Endodermal cell (in vitro differentiated cells): ENCODE results near the gene ANKDD1A. TPM values are rescaled to one million over a fixed set of nuclear protein-coding genes. Genes with fewer than 3 reads are reported as not detected.

ENCODE experiments used
- DNase-seq: peaks from one replicate; pipeline ENCODE4 v3.0.0-alpha.2; 2017
- H3K27ac ChIP-seq: 2 replicates; pipeline ENCODE4 v1.5.1; 2013; ENCODE audit warnings: mild to moderate bottlenecking, low read depth, low read length, moderate library complexity
- H3K27me3 ChIP-seq: 2 replicates; pipeline ENCODE4 v1.6.1; 2013; ENCODE audit warnings: mild to moderate bottlenecking, low read length, moderate library complexity; ENCODE audit not compliant: insufficient read depth, control insufficient read depth, poor library complexity, severe bottlenecking
- H3K36me3 ChIP-seq: 2 replicates; pipeline ENCODE4 v1.7.0; 2013; ENCODE audit warnings: mild to moderate bottlenecking, low read length, moderate library complexity; ENCODE audit not compliant: control insufficient read depth, insufficient read depth
- H3K4me1 ChIP-seq: one replicate; pipeline ENCODE4 v1.7.0; 2013; ENCODE audit warnings: low read length; ENCODE audit not compliant: control insufficient read depth, insufficient read depth
- H3K4me3 ChIP-seq: 2 replicates; pipeline ENCODE4 v1.5.1; 2013; ENCODE audit warnings: mild to moderate bottlenecking, low read length, moderate library complexity
- H3K9ac ChIP-seq: 2 replicates; pipeline ENCODE4 v1.6.1; 2013; ENCODE audit warnings: mild to moderate bottlenecking, low read length, moderate library complexity; ENCODE audit not compliant: poor library complexity, severe bottlenecking; ENCODE audit errors: extremely low read depth
- H3K9me3 ChIP-seq: 2 replicates; pipeline ENCODE4 v1.6.1; 2013; ENCODE audit warnings: mild to moderate bottlenecking, low read length, moderate library complexity; ENCODE audit not compliant: control insufficient read depth
- H3K27ac Mint-ChIP-seq: 2 replicates; pipeline ENCODE4 v1.8.0; 2020; ENCODE audit warnings: mixed read lengths
- H3K27me3 Mint-ChIP-seq: 2 replicates; pipeline ENCODE4 v1.8.0; 2021; ENCODE audit warnings: mild to moderate bottlenecking, mixed read lengths; ENCODE audit not compliant: insufficient read depth
- H3K36me3 Mint-ChIP-seq: 2 replicates; pipeline ENCODE4 v1.8.0; 2020; ENCODE audit warnings: low read depth, mixed read lengths
- H3K4me1 Mint-ChIP-seq: 2 replicates; pipeline ENCODE4 v1.8.0; 2020; ENCODE audit warnings: mixed read lengths
- H3K4me3 Mint-ChIP-seq: 2 replicates; pipeline ENCODE4 v1.8.0; 2020; ENCODE audit warnings: mild to moderate bottlenecking, moderate library complexity, mixed read lengths
- H3K9me3 Mint-ChIP-seq: 2 replicates; pipeline ENCODE4 v1.8.0; 2020; ENCODE audit warnings: mild to moderate bottlenecking, mixed read lengths
- CTCF ChIP-seq: fragments of 200-600 bp; sonication (generic); conservative IDR thresholded peaks from 2 replicates; pipeline ENCODE4 v1.5.0; 2021; ENCODE audit warnings: antibody characterized with exemption, mild to moderate bottlenecking
- WGBS, 2 experiments: methylation state at CpG; one replicate each; pipeline versions ENCODE4 v1.1.5 to v1.1.7; 2013; ENCODE audit warnings: missing lambda C conversion rate in 2 of 2, mixed read lengths in 1 of 2; ENCODE audit not compliant: insufficient coverage in 1 of 2, insufficient read length in 1 of 2; 5-methylcytosine and 5-hydroxymethylcytosine counted together
- total RNA-seq, 2 donors: library from RNA; stranded (reverse); fragmentation: NEBNext Ultra II Directional in 1 of 2; extraction: Animal tissue kit (Norgen Biotek cat#: 25700) in 1 of 2; gene quantifications; 2 replicates in 1 of 2; 3 replicates in 1 of 2; pipeline ENCODE4 v1.2.1, GENCODE V29; 2021

ANKDD1A gene
- total RNA-seq, 2 donors from 2014 or later, result 22.5 to 30.0 TPM

DNA sequence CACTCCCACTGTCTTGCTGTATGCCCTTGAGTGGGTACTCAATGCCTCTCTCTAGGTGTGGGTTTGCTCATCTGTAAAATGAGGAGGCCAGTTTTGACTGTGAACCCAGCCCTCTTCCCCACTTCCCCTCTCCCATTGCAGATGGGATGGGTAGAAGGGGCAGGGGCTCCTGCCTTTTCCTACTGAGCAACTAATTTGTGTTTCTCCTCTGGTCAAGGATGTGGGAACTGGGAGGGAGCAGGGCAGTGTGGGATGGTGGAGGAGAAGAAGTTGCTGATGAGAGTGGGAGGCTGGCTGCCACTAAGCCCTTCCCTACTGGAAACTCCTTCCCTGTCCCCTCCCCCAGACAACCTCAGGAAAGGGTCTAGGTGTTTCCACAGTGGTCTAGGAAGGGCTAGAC is 20.1 kb upstream of the ANKDD1A start:
- no peak for TF ChIP-seq CTCF
- Histone ChIP-seq H3K27ac (no peak overlapping the region), H3K9me3 (no peaks in the 10 kb centered on the region), H3K27me3 (no peaks in the 10 kb centered on the region), H3K9ac (no peak overlapping the region), H3K36me3 (no peaks in the 10 kb centered on the region), H3K4me1 (no peaks in the 10 kb centered on the region), H3K4me3 (no peak overlapping the region)
- Mint-ChIP-seq H3K27ac (no peak overlapping the region), H3K27me3 (no peaks in the 10 kb centered on the region), H3K9me3 (no peaks in the 10 kb centered on the region), H3K36me3 (no peaks in the 10 kb centered on the region), H3K4me3 (no peak overlapping the region), H3K4me1 (peaks cover 19% of the 10 kb centered on the region)
- DNase-seq, result peak; percentile 41

GRCh38 chr15:64892847-64893403 is 18.8 kb upstream of the ANKDD1A start:
- H3K27ac Mint-ChIP-seq, result no peak overlapping the region
- H3K9me3 ChIP-seq, result no peaks in the 10 kb centered on the region
- H3K36me3 ChIP-seq, result no peaks in the 10 kb centered on the region
- no peaks in the 10 kb centered on the region for H3K9me3 Mint-ChIP-seq
- no peaks in the 10 kb centered on the region for H3K36me3 Mint-ChIP-seq
- 90 to 96% methylated on average over 6 to 8 of the region's 8 CpGs for WGBS, 2 experiments
- H3K4me1 ChIP-seq, result no peaks in the 10 kb centered on the region
- no peaks in the 10 kb centered on the region for H3K27me3 Mint-ChIP-seq
- H3K9ac ChIP-seq, result no peak overlapping the region
- peak; percentile 48 for DNase-seq
- H3K4me1 Mint-ChIP-seq, result peaks cover 21% of the 10 kb centered on the region
- TF ChIP-seq CTCF, result no peak
- H3K4me3 ChIP-seq, result no peak overlapping the region
- no peak overlapping the region for H3K27ac ChIP-seq
- H3K27me3 ChIP-seq, result no peaks in the 10 kb centered on the region
- no peak overlapping the region for H3K4me3 Mint-ChIP-seq

DNA sequence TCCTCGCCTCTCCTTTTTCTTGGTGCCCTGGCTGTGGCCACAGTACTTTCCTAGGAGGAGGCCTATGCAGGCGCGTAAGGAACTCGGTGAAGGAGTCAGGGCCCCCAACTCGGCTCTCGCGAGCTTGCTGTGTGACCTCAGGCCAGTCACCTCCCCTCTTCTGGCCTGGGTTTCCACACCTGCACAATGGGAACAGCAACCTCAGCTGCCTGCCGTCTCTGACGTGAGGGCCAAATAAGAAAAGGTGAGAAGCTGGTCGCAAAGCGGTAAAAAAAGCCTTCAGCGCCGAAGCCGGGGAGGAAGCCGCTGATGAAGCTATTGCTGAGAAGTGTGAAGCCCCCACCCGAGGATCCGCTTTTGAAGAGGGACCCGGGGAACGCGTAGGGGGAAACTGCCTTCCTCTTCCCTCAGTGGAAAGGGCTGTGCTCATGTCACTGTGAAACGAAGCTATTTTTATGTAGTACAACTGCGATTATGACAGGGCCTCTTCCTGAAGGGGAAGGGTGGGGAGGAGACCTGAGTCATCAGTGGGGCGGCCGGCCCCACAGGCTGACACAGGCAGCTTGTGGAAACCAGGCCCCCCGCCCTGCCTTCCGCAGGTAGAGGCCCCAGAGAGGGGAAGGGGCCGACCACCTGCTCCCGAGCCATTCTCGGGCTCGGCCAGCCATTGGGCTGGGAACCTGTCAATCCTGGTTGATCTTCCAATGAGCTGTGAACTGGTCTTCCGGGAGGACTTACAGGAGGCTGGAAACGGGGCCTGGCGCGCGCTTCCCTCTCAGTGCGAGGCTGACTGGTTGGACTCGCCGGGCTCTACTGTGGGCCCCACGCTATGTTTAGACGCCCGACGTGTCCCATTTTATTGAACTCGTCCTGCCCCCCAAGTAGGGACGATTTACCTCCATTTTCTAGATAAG is 18.0 kb upstream of the ANKDD1A start:
- H3K27ac Mint-ChIP-seq, result peak overlapping the region; percentile 95
- no peaks in the 10 kb centered on the region for H3K36me3 ChIP-seq
- H3K4me3 Mint-ChIP-seq, result peak overlapping the region; percentile 72
- no peaks in the 10 kb centered on the region for H3K36me3 Mint-ChIP-seq
- no peaks in the 10 kb centered on the region for H3K27me3 ChIP-seq
- H3K4me1 ChIP-seq, result no peaks in the 10 kb centered on the region
- H3K9me3 ChIP-seq, result no peaks in the 10 kb centered on the region
- H3K4me1 Mint-ChIP-seq, result peaks cover 25% of the 10 kb centered on the region
- no peak overlapping the region for H3K27ac ChIP-seq
- no peaks in the 10 kb centered on the region for H3K27me3 Mint-ChIP-seq
- peak overlapping the region; percentile 25 for H3K9ac ChIP-seq
- DNase-seq, result peak; percentile 99
- no peak for TF ChIP-seq CTCF
- H3K9me3 Mint-ChIP-seq, result no peaks in the 10 kb centered on the region
- peak overlapping the region; percentile 69 for H3K4me3 ChIP-seq
- WGBS, 2 experiments, result 43 to 64% methylated on average over 22 to 44 of the region's 44 CpGs
